ENCODE data around the gene CTNNA3. TPM values are rescaled to one million over a fixed set of nuclear protein-coding genes. Genes with fewer than 3 reads are reported as not detected.

Gene CTNNA3
- total and polyA plus RNA-seq, 2 donors (not counting 1 experiment from before 2014, with no cell fraction given): not detected

GRCh38 chr10:67107670-67108069 is 588.3 kb downstream of the CTNNA3 start:
- no peak overlapping the region for H3K9ac ChIP-seq (ENCODE audit: insufficient read depth, low read length)
- H2AFZ ChIP-seq (ENCODE audit: low read length): no peak overlapping the region
- no peaks in the 10 kb centered on the region for H4K20me1 ChIP-seq (ENCODE audit: control insufficient read depth, extremely low read depth, insufficient read depth, low read length)
- no peaks in the 10 kb centered on the region for H3K4me1 ChIP-seq (ENCODE audit: control insufficient read depth, extremely low read depth, insufficient read depth, low read length)
- H3K36me3 ChIP-seq (ENCODE audit: control insufficient read depth, insufficient read depth, low read length): no peaks in the 10 kb centered on the region
- no peaks in the 10 kb centered on the region for H3K9me3 ChIP-seq (ENCODE audit: control insufficient read depth, insufficient read depth, low read depth, low read length)
- no peak for DNase-seq (ENCODE audit: low read depth in 2 of 2)
- no peak overlapping the region for H3K4me2 ChIP-seq (ENCODE audit: extremely low read depth, insufficient read depth, low read length)
- no peaks in the 10 kb centered on the region for H3K27me3 ChIP-seq (ENCODE audit: control insufficient read depth, insufficient read depth, low read length)
- no peaks in the 10 kb centered on the region for H3K79me2 ChIP-seq (ENCODE audit: control insufficient read depth, insufficient read depth, low read length)
- no peak overlapping the region for H3K27ac ChIP-seq (ENCODE audit: insufficient read depth, low read length)
- TF ChIP-seq EZH2 (IDR thresholded peaks at IDR 0.05; ENCODE audit: low read length, missing control alignments): no peak
- TF ChIP-seq CTCF (conservative IDR thresholded peaks at IDR 0.05 in 1 of 2, IDR thresholded peaks at IDR 0.05 in 1 of 2; ENCODE audit: low read depth in 1 of 2, low read length in 2 of 2): no peak
- H3K4me3 ChIP-seq (replicated peaks in 1 of 4; ENCODE audit: control extremely low read depth in 1 of 4, insufficient read depth in 1 of 4, low read depth in 3 of 4, low read length in 4 of 4): no peak overlapping the region

- Histone ChIP-seq H2AFZ (ENCODE audit: low read length) (no peak overlapping the region), H3K4me1 (ENCODE audit: control insufficient read depth, extremely low read depth, insufficient read depth, low read length) (no peaks in the 10 kb centered on the region), H3K79me2 (ENCODE audit: control insufficient read depth, insufficient read depth, low read length) (no peaks in the 10 kb centered on the region), H3K27me3 (ENCODE audit: control insufficient read depth, insufficient read depth, low read length) (no peaks in the 10 kb centered on the region), H3K36me3 (ENCODE audit: control insufficient read depth, insufficient read depth, low read length) (no peaks in the 10 kb centered on the region), H3K9me3 (ENCODE audit: control insufficient read depth, insufficient read depth, low read depth, low read length) (no peaks in the 10 kb centered on the region), H3K4me3 (replicated peaks in 1 of 4; ENCODE audit: control extremely low read depth in 1 of 4, insufficient read depth in 1 of 4, low read depth in 3 of 4, low read length in 4 of 4) (no peak overlapping the region), H3K4me2 (ENCODE audit: extremely low read depth, insufficient read depth, low read length) (no peak overlapping the region), H4K20me1 (ENCODE audit: control insufficient read depth, extremely low read depth, insufficient read depth, low read length) (no peaks in the 10 kb centered on the region), H3K9ac (ENCODE audit: insufficient read depth, low read length) (no peak overlapping the region), H3K27ac (ENCODE audit: insufficient read depth, low read length) (no peak overlapping the region)
- no peak for DNase-seq (ENCODE audit: low read depth in 2 of 2)
- TF ChIP-seq EZH2 (IDR thresholded peaks at IDR 0.05; ENCODE audit: low read length, missing control alignments): no peak
- no peak for TF ChIP-seq CTCF (conservative IDR thresholded peaks at IDR 0.05 in 1 of 2, IDR thresholded peaks at IDR 0.05 in 1 of 2; ENCODE audit: low read depth in 1 of 2, low read length in 2 of 2)
These were observed 595.0 kb downstream of the CTNNA3 start for GRCh38 chr10:67100951-67101350.

GRCh38 chr10:67098461-67098860 is 597.5 kb downstream of the CTNNA3 start:
- Histone ChIP-seq H3K36me3 (ENCODE audit: control insufficient read depth, insufficient read depth, low read length) (no peaks in the 10 kb centered on the region), H2AFZ (ENCODE audit: low read length) (no peak overlapping the region), H3K9ac (ENCODE audit: insufficient read depth, low read length) (no peak overlapping the region), H3K27ac (ENCODE audit: insufficient read depth, low read length) (no peak overlapping the region), H3K4me3 (replicated peaks in 1 of 4; ENCODE audit: control extremely low read depth in 1 of 4, insufficient read depth in 1 of 4, low read depth in 3 of 4, low read length in 4 of 4) (no peak overlapping the region), H3K4me1 (ENCODE audit: control insufficient read depth, extremely low read depth, insufficient read depth, low read length) (no peaks in the 10 kb centered on the region), H3K4me2 (ENCODE audit: extremely low read depth, insufficient read depth, low read length) (no peak overlapping the region), H4K20me1 (ENCODE audit: control insufficient read depth, extremely low read depth, insufficient read depth, low read length) (no peaks in the 10 kb centered on the region), H3K9me3 (ENCODE audit: control insufficient read depth, insufficient read depth, low read depth, low read length) (no peaks in the 10 kb centered on the region), H3K79me2 (ENCODE audit: control insufficient read depth, insufficient read depth, low read length) (no peaks in the 10 kb centered on the region), H3K27me3 (ENCODE audit: control insufficient read depth, insufficient read depth, low read length) (no peaks in the 10 kb centered on the region)
- TF ChIP-seq CTCF (conservative IDR thresholded peaks at IDR 0.05 in 1 of 2, IDR thresholded peaks at IDR 0.05 in 1 of 2; ENCODE audit: low read depth in 1 of 2, low read length in 2 of 2): no peak
- no peak for TF ChIP-seq EZH2 (IDR thresholded peaks at IDR 0.05; ENCODE audit: low read length, missing control alignments)
- peak in 1 of 2 donors; percentile 29 for DNase-seq (ENCODE audit: low read depth in 2 of 2)
